Trophoblast cell (in vitro differentiated cells and primary cell): ENCODE data around the gene CPXM1.

Experiments
- DNase-seq, 2 donors: peaks; one replicate each; pipeline ENCODE4 v3.0.0-alpha.2; 2016
- H2AFZ ChIP-seq: 2 replicates; pipeline ENCODE4 v1.6.1; 2013; ENCODE audit warnings: low read length, moderate library complexity, mild to moderate bottlenecking; ENCODE audit not compliant: insufficient read depth, poor library complexity
- H2AK5ac ChIP-seq: 2 replicates; pipeline ENCODE4 v1.6.1; 2013; ENCODE audit warnings: mild to moderate bottlenecking, low read length
- H2BK120ac ChIP-seq: 2 replicates; pipeline ENCODE4 v1.6.1; 2013; ENCODE audit warnings: low read length, mild to moderate bottlenecking, moderate library complexity; ENCODE audit not compliant: insufficient read depth, poor library complexity
- H2BK12ac ChIP-seq: 2 replicates; pipeline ENCODE4 v1.6.1; 2013; ENCODE audit warnings: mild to moderate bottlenecking, low read length, moderate library complexity
- H2BK5ac ChIP-seq: 2 replicates; pipeline ENCODE4 v1.6.1; 2013; ENCODE audit warnings: low read length, low read depth, moderate library complexity, mild to moderate bottlenecking; ENCODE audit not compliant: poor library complexity
- H3K14ac ChIP-seq: 2 replicates; pipeline ENCODE4 v1.6.1; 2013; ENCODE audit warnings: mild to moderate bottlenecking, low read length
- H3K18ac ChIP-seq: 2 replicates; pipeline ENCODE4 v1.6.1; 2013; ENCODE audit warnings: mild to moderate bottlenecking, low read length
- H3K23ac ChIP-seq: 2 replicates; pipeline ENCODE4 v1.6.1; 2013; ENCODE audit warnings: low read length
- H3K27ac ChIP-seq: 2 replicates; pipeline ENCODE4 v1.5.1; 2013; ENCODE audit warnings: low read depth, mild to moderate bottlenecking, inconsistent platforms, low read length, moderate library complexity
- H3K27me3 ChIP-seq: 2 replicates; pipeline ENCODE4 v1.6.1; 2013; ENCODE audit warnings: inconsistent platforms, mild to moderate bottlenecking, low read length, moderate library complexity; ENCODE audit not compliant: insufficient read depth
- H3K36me3 ChIP-seq, 2 experiments: 1 replicate in 1 of 2; 2 replicates in 1 of 2; pipeline ENCODE4 v1.6.1; 2013; ENCODE audit warnings: low read length in 2 of 2, mild to moderate bottlenecking in 2 of 2, moderate library complexity in 1 of 2; ENCODE audit not compliant: insufficient read depth in 2 of 2, control insufficient read depth in 1 of 2
- H3K4ac ChIP-seq: 2 replicates; pipeline ENCODE4 v1.6.1; 2013; ENCODE audit warnings: low read depth, mild to moderate bottlenecking, low read length, moderate library complexity
- H3K4me1 ChIP-seq, 2 experiments: 1 replicate in 1 of 2; 2 replicates in 1 of 2; pipeline ENCODE4 v1.6.1; 2013; ENCODE audit warnings: low read length in 2 of 2, mild to moderate bottlenecking in 2 of 2, moderate library complexity in 1 of 2; ENCODE audit not compliant: insufficient read depth in 2 of 2, control insufficient read depth in 1 of 2
- H3K4me2 ChIP-seq: 2 replicates; pipeline ENCODE4 v1.6.1; 2013; ENCODE audit warnings: inconsistent platforms, mild to moderate bottlenecking, low read length, moderate library complexity
- H3K4me3 ChIP-seq: 2 replicates; pipeline ENCODE4 v1.5.1; 2013; ENCODE audit warnings: mild to moderate bottlenecking, low read depth, low read length, inconsistent platforms
- H3K79me1 ChIP-seq: one replicate; pipeline ENCODE4 v1.6.1; 2013; ENCODE audit warnings: low read length
- H3K79me2 ChIP-seq: 2 replicates; pipeline ENCODE4 v1.6.1; 2013; ENCODE audit warnings: low read length, mild to moderate bottlenecking; ENCODE audit not compliant: control insufficient read depth, insufficient read depth, poor library complexity
- H3K9ac ChIP-seq: 2 replicates; pipeline ENCODE4 v1.6.1; 2013; ENCODE audit warnings: mild to moderate bottlenecking, low read length
- H3K9me3 ChIP-seq: 2 replicates; pipeline ENCODE4 v1.6.1; 2013; ENCODE audit warnings: low read depth, mild to moderate bottlenecking, control low read depth, inconsistent platforms, low read length; ENCODE audit not compliant: insufficient read depth
- H4K12ac ChIP-seq: 2 replicates; pipeline ENCODE4 v1.6.1; 2013; ENCODE audit warnings: low read depth, mild to moderate bottlenecking, low read length, moderate library complexity
- H4K8ac ChIP-seq: 2 replicates; pipeline ENCODE4 v1.6.1; 2013; ENCODE audit warnings: low read depth, mild to moderate bottlenecking, low read length, moderate library complexity
- H4K91ac ChIP-seq: one replicate; pipeline ENCODE4 v1.6.1; 2013; ENCODE audit warnings: low read depth, mild to moderate bottlenecking, low read length, moderate library complexity
- WGBS: extraction: QIAGEN DNeasy Blood & Tissue Kit; methylation state at CpG from one replicate; pipeline ENCODE4 v1.1.7; 2013; ENCODE audit warnings: missing lambda C conversion rate; ENCODE audit not compliant: insufficient read length, insufficient coverage; ENCODE audit errors: extremely low coverage; 5-methylcytosine and 5-hydroxymethylcytosine counted together

The CPXM1 gene

GRCh38 chr20:2838847-2839671 is 38.6 kb upstream of the CPXM1 start:
- no peak overlapping the region for H4K12ac ChIP-seq
- H2BK12ac ChIP-seq, result no peak overlapping the region
- DNase-seq, result no peak
- no peak overlapping the region for H3K27ac ChIP-seq
- no peak overlapping the region for H3K4ac ChIP-seq
- H2BK120ac ChIP-seq, result no peak overlapping the region
- H3K4me3 ChIP-seq, result no peak overlapping the region
- peaks cover 6 to 9% of the 10 kb centered on the region in 2 experiments for H3K4me1 ChIP-seq
- H3K18ac ChIP-seq, result no peak overlapping the region
- H3K79me2 ChIP-seq, result peaks cover 6% of the 10 kb centered on the region
- no peak overlapping the region for H3K23ac ChIP-seq
- H3K14ac ChIP-seq, result no peak overlapping the region
- H4K8ac ChIP-seq, result no peak overlapping the region
- no peak overlapping the region for H4K91ac ChIP-seq
- no peaks in the 10 kb centered on the region for H3K27me3 ChIP-seq
- no peak overlapping the region for H2AFZ ChIP-seq
- H3K4me2 ChIP-seq, result no peak overlapping the region
- H3K9me3 ChIP-seq, result peaks cover 1% of the 10 kb centered on the region
- H3K79me1 ChIP-seq, result peaks cover 9% of the 10 kb centered on the region
- no peak overlapping the region for H2BK5ac ChIP-seq
- H3K9ac ChIP-seq, result no peak overlapping the region
- H2AK5ac ChIP-seq, result no peak overlapping the region
- peaks cover 9 to 19% of the 10 kb centered on the region in 2 experiments for H3K36me3 ChIP-seq
- WGBS, result no CpG with 5 or more reads among the region's 15 CpGs

- no peak overlapping the region for H4K91ac ChIP-seq
- H2BK12ac ChIP-seq, result no peak overlapping the region
- no peak overlapping the region for H2BK120ac ChIP-seq
- no peak overlapping the region for H3K27ac ChIP-seq
- H2BK5ac ChIP-seq, result no peak overlapping the region
- no peak overlapping the region for H3K9ac ChIP-seq
- peaks cover 6% of the 10 kb centered on the region for H3K79me2 ChIP-seq
- H4K8ac ChIP-seq, result no peak overlapping the region
- no peak overlapping the region for H2AFZ ChIP-seq
- no peak overlapping the region for H3K23ac ChIP-seq
- no peak for DNase-seq
- H3K4ac ChIP-seq, result no peak overlapping the region
- peaks cover 6 to 9% of the 10 kb centered on the region in 2 experiments for H3K4me1 ChIP-seq
- no peak overlapping the region for H3K14ac ChIP-seq
- no peak overlapping the region for H3K4me3 ChIP-seq
- H4K12ac ChIP-seq, result no peak overlapping the region
- peaks cover 9% of the 10 kb centered on the region for H3K79me1 ChIP-seq
- no peak overlapping the region for H3K4me2 ChIP-seq
- H2AK5ac ChIP-seq, result no peak overlapping the region
- no peaks in the 10 kb centered on the region for H3K27me3 ChIP-seq
- WGBS, result no CpG with 5 or more reads among the region's 19 CpGs
- H3K18ac ChIP-seq, result no peak overlapping the region
- H3K9me3 ChIP-seq, result peaks cover 1% of the 10 kb centered on the region
- H3K36me3 ChIP-seq, result peaks cover 9 to 19% of the 10 kb centered on the region in 2 experiments
Measured at GRCh38 chr20:2838170-2838797, 37.9 kb upstream of the CPXM1 start.

GRCh38 chr20:2837221-2837960 is 37.0 kb upstream of the CPXM1 start:
- peaks cover 6 to 9% of the 10 kb centered on the region in 2 experiments for H3K4me1 ChIP-seq
- no peak overlapping the region for H2BK12ac ChIP-seq
- H3K79me2 ChIP-seq, result peaks cover 6% of the 10 kb centered on the region
- H3K27me3 ChIP-seq, result no peaks in the 10 kb centered on the region
- H3K4me2 ChIP-seq, result no peak overlapping the region
- H4K91ac ChIP-seq, result no peak overlapping the region
- H2BK120ac ChIP-seq, result no peak overlapping the region
- no peak overlapping the region for H3K18ac ChIP-seq
- no peak overlapping the region for H4K12ac ChIP-seq
- peaks cover 1% of the 10 kb centered on the region for H3K9me3 ChIP-seq
- no peak for DNase-seq
- H3K4me3 ChIP-seq, result no peak overlapping the region
- H3K9ac ChIP-seq, result no peak overlapping the region
- no peak overlapping the region for H2AK5ac ChIP-seq
- no peak overlapping the region for H3K23ac ChIP-seq
- no peak overlapping the region for H3K4ac ChIP-seq
- no peak overlapping the region for H4K8ac ChIP-seq
- no CpG with 5 or more reads among the region's 6 CpGs for WGBS
- peaks cover 9 to 19% of the 10 kb centered on the region in 2 experiments for H3K36me3 ChIP-seq
- H2AFZ ChIP-seq, result no peak overlapping the region
- H2BK5ac ChIP-seq, result no peak overlapping the region
- H3K27ac ChIP-seq, result no peak overlapping the region
- H3K14ac ChIP-seq, result no peak overlapping the region
- H3K79me1 ChIP-seq, result peaks cover 9% of the 10 kb centered on the region

- H3K27me3 ChIP-seq, result no peaks in the 10 kb centered on the region
- H4K91ac ChIP-seq, result no peak overlapping the region
- H3K4me3 ChIP-seq, result no peak overlapping the region
- no peak overlapping the region for H4K8ac ChIP-seq
- no peak overlapping the region for H2BK120ac ChIP-seq
- no peak overlapping the region for H3K4ac ChIP-seq
- peaks cover 6% of the 10 kb centered on the region for H3K79me2 ChIP-seq
- H3K4me2 ChIP-seq, result no peak overlapping the region
- H2BK5ac ChIP-seq, result no peak overlapping the region
- H2AK5ac ChIP-seq, result no peak overlapping the region
- peaks cover 1% of the 10 kb centered on the region for H3K9me3 ChIP-seq
- no peak overlapping the region for H2AFZ ChIP-seq
- no CpG with 5 or more reads among the region's 5 CpGs for WGBS
- peaks cover 9 to 19% of the 10 kb centered on the region in 2 experiments for H3K36me3 ChIP-seq
- no peak overlapping the region for H3K23ac ChIP-seq
- peaks cover 6 to 7% of the 10 kb centered on the region in 2 experiments for H3K4me1 ChIP-seq
- H3K27ac ChIP-seq, result no peak overlapping the region
- no peak for DNase-seq
- H3K18ac ChIP-seq, result no peak overlapping the region
- no peak overlapping the region for H3K9ac ChIP-seq
- H3K14ac ChIP-seq, result no peak overlapping the region
- no peak overlapping the region for H4K12ac ChIP-seq
- H3K79me1 ChIP-seq, result peaks cover 9% of the 10 kb centered on the region
- H2BK12ac ChIP-seq, result no peak overlapping the region
Measured at GRCh38 chr20:2836035-2836434, 35.6 kb upstream of the CPXM1 start.
